NK-92 (cell line): ENCODE measurements around the gene CREB1.

Source experiments
- DNase-seq: peaks from one replicate; lab custom pipeline; 2025; ENCODE audit not compliant: unreplicated experiment; lab: John Stamatoyannopoulos, UW

CREB1 gene

DNA sequence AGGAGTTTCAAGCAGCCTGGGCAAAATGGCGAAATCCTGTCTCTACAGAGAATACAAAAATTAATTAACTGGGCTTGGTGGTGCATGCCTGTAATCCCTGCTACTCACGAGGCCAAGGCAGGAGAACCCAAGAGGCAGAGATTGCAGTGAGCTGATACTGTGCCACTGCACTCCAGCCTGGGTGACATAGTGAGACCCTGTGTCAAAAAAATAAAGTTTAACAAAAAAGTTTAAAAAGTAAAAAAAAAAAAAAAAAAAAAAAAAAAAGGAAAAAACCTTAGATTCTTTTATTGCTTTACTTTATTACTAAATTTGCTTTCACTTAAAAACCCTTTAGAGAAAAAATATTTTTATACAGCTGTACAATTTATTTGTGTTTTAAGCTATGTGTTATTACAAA lies 10.7 kb downstream of the CREB1 start:
- no peak for DNase-seq

DNA sequence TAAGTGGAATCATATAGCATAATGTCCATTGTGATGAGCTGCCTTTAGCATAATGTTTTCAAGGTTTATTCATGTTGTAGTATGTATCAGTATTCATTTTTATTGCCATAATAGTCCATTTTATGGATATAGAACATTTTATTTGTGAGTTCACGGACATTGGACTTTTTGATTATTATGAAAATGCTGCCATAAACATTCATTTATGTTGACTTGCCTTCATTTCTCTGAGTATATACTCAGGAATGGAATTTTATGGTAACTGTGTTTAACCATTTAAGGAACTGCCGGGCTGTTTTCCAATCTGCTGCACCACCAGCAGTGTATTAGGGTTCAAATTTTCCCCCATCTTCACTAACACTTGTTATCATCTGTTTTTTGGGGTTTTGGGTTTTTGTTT lies 12.2 kb downstream of the CREB1 start:
- no peak for DNase-seq

DNA sequence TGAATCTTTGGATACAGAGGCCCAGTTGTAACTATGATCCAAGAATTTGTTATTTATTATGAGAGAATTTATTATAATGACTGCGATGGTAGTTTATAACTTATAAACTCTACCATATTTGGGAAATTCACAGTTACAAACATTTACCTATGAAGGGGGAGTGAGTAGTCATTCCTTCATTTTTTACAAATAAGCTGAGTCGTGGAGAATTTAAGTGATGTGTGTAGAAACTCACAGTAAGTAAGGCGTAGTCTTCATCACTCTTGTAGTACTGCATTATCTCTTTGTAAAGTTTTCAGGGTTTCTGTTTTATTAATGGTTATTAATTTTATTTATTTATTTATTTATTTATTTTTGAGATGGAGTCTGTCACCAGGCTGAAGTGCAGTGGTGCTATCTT lies 13.5 kb downstream of the CREB1 start:
- no peak for DNase-seq

DNA sequence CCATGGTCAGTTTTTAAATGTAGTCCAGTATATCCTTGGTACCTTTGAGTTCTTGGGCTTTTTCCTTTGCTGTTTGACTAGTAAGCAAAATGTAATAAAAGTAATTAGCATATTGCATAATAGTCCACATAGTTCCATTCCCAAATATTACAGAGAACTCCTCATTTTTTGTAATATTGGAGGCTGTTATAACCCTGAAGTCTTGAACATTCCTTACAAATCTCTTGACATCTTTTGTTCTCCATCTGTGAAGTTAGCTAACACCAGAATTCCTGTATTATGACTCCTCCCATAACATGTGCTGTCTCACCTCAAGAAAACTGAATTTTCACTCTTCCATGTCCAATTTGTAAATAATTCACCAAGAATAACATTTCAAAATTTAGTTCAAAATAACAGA lies 17.1 kb downstream of the CREB1 start:
- no peak for DNase-seq

GRCh38 chr2:207549145-207549544 lies 19.4 kb downstream of the CREB1 start:
- DNase-seq: no peak

DNA sequence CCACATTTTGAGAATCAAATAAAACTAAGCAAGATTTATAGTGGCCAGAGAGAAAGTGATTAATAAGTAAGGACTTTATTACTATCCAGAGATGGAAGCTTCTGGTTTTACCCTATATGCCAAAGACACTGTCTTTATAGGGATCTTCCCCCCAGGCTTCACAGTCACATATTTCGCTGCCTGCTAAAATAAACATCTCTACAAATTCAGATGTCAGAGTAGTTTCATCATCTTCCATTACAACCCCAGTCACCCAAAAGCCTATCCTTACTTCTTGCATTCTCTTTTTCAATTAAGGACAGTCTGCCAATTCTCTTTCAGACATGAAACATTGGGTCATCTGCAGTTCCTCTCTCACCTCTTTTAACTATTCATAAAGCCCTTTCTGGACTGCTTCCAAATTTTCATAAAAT lies 28.3 kb downstream of the CREB1 start:
- DNase-seq: no peak

- DNase-seq: no peak
These were observed 31.8 kb downstream of the CREB1 start for GRCh38 chr2:207561386-207562080.

DNA sequence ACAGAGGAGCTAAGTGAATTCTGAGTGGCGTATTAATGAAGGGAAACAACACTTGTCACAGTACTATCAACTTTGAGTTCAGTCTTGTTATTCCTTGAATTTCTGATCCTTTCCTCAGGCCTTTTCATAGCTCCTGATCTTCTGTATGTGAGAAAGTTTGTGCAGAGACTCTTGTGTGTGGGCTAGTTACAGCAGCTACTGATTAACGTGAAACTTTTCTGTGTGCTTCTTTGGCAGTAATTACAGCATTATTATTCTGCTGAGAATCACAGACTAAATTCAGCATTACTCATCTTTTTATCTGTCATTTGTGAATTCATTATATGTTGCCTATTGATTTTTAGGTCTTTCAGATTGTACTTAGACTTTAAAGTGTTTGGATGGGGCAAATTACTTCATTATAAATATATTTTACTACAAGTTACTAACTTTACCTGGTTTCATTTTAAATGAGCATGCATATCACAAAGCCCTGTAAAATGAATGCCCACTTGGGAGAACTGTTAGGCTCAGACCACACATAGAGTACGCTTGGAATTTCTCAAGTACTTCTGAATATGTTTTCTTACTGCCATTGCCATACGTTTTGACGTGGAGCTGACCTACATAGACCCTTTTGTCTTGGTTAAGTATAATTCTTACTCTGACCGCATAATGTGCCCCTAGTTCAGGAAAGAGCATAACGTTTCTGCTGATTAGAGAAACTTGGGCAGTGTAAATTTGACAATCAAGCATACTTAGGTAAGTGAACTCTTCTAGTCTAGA lies 36.2 kb downstream of the CREB1 start:
- DNase-seq: no peak

- no peak for DNase-seq
These were observed 37.9 kb downstream of the CREB1 start for GRCh38 chr2:207567671-207568070.

- no peak for DNase-seq
These were observed 41.6 kb downstream of the CREB1 start for GRCh38 chr2:207571370-207571769.

- DNase-seq: no peak
These were observed 55.2 kb downstream of the CREB1 start for GRCh38 chr2:207584952-207585351.

DNA sequence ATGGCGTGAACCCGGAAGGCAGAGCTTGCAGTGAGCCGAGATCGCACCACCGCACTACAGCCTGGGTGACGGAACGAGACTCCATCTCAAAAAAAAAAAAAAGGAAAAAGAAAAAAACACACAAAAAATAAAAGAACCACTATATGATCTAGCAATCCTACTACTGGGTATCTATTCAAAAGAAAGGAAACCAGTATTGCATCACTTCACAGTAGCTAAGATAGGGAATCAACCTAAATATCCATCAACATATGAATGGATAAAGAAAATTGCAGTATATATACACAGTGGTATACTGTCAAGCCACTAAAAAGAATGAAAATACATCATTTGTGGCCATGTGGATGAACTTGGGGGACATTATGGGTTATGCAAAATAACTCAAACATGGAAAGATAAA lies 57.5 kb downstream of the CREB1 start:
- no peak for DNase-seq

GRCh38 chr2:207589143-207589542 lies 59.4 kb downstream of the CREB1 start:
- DNase-seq: no peak

DNA sequence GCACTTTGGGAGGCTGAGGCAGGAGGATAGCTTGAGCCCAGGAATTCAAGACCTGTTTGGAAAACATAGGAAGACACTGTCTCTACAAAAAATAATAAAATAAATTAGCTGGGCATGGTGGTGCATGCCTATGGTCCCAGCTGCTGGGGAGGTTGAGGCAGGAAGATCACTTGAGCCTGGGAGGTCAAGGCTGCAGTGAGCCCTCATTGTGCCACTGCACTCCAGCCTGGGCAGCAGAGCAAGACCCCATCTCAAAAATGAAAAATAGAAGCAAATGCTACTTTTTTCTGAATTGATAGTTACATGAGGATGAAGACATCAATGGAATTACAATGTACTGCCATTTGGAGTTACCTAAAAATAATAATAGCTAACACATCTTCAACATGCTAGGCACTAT lies 63.5 kb downstream of the CREB1 start:
- no peak for DNase-seq

- no peak for DNase-seq
These were observed 64.5 kb downstream of the CREB1 start for GRCh38 chr2:207594264-207594663.

- DNase-seq: no peak
These were observed 65.0 kb downstream of the CREB1 start for GRCh38 chr2:207594731-207595130.

DNA sequence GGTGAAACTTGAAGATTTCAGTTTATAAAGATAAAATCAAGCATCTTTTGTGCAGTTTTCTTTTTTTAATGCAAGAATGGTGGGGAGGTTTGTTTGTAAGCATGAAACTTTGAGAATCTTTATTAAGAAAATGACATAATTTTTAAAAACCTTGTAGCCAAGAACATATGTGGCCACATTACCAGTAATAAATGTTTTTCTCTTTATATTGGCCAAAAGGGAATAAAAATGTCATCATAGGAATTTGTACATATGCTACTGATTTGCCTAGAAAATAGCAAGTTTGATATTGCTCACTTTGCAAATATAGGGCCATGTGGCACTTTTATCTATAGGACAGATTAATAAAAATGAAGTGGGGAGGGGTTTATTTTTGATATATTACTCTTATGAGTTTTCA lies 69.9 kb downstream of the CREB1 start:
- DNase-seq: no peak

DNA sequence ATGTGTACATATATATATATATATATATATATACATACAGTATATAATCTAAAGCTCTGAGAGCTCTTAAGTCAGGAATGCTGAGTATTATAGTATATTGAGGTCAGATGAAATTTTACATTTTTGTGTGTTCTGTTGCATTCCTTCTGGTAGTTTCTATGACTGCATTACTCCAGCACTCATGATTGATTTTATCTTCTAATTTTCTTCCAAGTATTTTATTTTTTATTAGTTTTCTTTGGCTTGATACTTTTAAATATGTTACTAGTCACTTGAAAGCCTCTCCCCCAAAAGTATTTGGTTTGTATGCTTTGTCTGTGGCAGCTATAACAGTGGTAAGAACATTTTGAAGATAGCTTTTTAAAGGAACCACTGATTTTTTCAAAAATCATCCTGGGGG lies 70.5 kb downstream of the CREB1 start:
- no peak for DNase-seq

DNA sequence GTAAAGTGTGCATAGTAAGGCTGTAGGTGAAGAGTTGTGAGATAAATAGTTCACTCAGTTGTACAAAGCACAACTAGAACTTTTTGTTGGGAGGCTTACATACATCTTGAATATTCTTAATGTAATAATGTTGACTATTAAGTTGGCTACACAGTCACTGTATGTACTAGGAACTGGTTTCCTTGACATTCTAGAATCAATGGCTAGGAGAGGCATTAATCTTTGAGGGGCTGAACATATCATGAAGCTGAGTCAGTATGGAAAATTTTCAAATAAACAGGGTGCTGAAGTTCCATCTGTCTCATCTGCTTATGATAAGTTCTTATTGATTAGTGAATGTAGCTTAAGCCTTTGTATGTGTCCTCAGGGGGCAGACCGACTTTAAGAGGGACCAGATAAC lies 72.0 kb downstream of the CREB1 start:
- no peak for DNase-seq

- no peak for DNase-seq
These were observed 73.7 kb downstream of the CREB1 start for GRCh38 chr2:207603486-207603885.

DNA sequence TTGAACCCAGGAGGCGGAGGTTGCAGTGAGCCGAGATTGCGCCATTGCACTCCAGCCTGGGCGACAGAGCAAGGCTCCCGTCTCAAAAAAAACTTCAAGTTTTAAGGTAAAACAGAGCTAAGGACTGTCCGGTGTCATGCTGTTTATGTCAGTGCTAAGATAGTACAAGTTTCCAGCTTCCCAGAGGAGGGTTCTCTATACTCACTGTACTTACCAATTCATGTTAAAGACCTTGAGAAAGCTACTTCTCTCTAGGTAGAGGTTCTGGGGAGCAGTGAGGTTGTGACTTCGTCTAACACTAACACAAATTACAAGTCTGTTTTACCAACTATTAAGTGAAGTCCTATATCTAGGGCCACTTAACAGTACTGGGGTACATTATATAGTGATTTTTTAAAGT lies 76.6 kb downstream of the CREB1 start:
- DNase-seq: no peak

DNA sequence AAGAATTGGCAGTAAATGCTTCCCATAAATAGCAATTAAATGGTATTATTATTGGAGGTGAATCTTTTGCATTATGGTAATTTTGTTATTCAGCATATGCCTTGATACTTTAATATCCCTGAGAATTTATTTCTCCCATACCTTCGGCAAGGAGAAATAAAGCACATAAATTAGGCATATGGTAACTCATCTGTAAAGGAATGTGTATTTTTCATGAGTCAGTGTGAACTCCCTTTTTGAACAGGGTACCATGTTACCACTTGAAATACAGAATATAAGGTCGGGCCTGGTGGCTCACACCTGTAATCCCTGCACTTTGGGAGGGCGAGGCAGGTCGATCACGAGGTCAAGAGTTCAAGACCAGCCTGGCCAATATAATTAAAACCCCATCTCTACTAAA lies 77.1 kb downstream of the CREB1 start:
- no peak for DNase-seq

- DNase-seq: no peak
These were observed 83.0 kb downstream of the CREB1 start for GRCh38 chr2:207612714-207613113.
